Measurements from ENCODE around the gene AJAP1.

Gene AJAP1

DNA sequence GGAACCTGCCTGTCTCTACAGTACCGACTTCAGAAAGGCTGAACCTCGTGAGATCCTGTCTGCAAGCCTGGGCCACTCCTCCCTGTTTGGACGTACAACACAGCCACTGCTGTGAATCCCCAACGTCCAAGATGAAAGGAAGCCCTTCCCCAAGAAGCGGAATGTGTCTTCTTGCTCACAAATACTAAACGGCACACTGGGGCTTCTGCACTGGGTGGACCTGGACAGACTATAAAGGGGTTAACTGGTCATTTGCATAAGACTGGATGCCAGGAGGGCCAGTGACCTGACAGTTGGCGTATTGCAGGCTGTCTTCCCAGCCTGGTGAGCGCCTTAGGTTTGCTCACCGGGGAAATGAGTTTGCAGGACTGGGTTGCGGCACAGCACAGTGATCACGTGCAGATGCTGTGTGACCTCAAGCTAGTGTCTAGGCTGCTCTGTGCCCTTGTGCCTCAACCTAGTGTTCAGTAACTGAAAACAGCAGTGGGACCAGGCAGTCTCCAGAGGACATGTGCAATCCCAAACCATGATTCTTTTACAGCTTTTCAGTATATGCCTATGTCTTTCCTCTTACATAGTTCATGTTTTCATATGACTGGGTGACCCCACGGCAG, 19.5 kb upstream of the AJAP1 start:
- Histone ChIP-seq H3K4me3 (ENCODE audit: severe bottlenecking) (no peak overlapping the region), H3K27me3 (ENCODE audit: insufficient read depth, poor library complexity, severe bottlenecking) (no peaks in the 10 kb centered on the region), H3K36me3 (ENCODE audit: low read depth) (no peaks in the 10 kb centered on the region), H3K9me3 (ENCODE audit: severe bottlenecking) (no peaks in the 10 kb centered on the region), H3K27ac (ENCODE audit: poor library complexity, severe bottlenecking) (no peak overlapping the region), H3K4me1 (ENCODE audit: insufficient read depth, poor library complexity, severe bottlenecking) (no peaks in the 10 kb centered on the region)
- TF ChIP-seq CTCF (IDR thresholded peaks at IDR 0.05; ENCODE audit: poor library complexity, severe bottlenecking): no peak
- DNase-seq (ENCODE audit: low spot score) (no peak), ATAC-seq (ENCODE audit: low read depth) (no peak)

GRCh38 chr1:4636186-4636585, 18.2 kb upstream of the AJAP1 start:
- DNase-seq (ENCODE audit: low spot score): no peak
- TF ChIP-seq CTCF (IDR thresholded peaks at IDR 0.05; ENCODE audit: poor library complexity, severe bottlenecking): no peak
- H3K36me3 ChIP-seq (ENCODE audit: low read depth): no peaks in the 10 kb centered on the region
- H3K27me3 ChIP-seq (ENCODE audit: insufficient read depth, poor library complexity, severe bottlenecking): no peaks in the 10 kb centered on the region
- no peak for ATAC-seq (ENCODE audit: low read depth)
- no peak overlapping the region for H3K4me3 ChIP-seq (ENCODE audit: severe bottlenecking)
- H3K27ac ChIP-seq (ENCODE audit: poor library complexity, severe bottlenecking): no peak overlapping the region
- no peaks in the 10 kb centered on the region for H3K9me3 ChIP-seq (ENCODE audit: severe bottlenecking)
- H3K4me1 ChIP-seq (ENCODE audit: insufficient read depth, poor library complexity, severe bottlenecking): no peaks in the 10 kb centered on the region

DNA sequence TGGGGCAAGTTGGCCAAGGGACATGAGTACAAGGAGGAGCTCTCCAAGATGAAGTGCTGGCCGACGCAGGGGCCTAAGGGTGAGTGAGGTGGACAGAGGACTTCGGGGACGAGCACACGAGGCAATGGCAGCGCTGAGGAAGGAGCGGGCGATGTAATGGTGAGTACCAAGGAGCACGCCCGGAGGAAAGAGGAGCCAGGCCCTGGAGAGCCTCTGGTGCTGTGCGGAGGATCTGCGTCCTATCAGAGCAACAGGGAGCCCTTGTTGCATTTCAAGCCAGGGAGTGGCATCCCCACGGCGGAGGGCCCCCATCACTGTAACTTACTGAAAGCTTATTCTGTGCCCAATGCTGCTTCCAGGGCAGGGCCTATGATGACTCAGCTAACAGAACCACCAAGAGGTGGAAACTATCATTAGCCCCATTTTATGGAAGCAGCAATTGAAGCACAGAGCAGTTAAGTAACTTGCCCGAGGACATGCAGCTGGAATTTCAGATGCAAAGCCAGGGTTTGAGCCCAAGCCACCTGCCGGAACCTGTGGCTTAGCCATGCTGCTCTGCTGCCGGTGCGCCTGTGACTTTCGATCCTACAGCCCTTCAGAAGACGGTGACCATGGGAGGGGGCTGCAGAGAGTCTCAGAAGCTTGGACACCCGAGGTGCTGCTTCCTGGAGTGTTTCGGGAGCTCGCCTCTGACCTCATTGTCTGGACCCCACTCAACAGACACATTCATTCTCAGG, 17.6 kb upstream of the AJAP1 start:
- Histone ChIP-seq H3K4me1 (ENCODE audit: insufficient read depth, poor library complexity, severe bottlenecking) (no peaks in the 10 kb centered on the region), H3K27ac (ENCODE audit: poor library complexity, severe bottlenecking) (no peak overlapping the region), H3K9me3 (ENCODE audit: severe bottlenecking) (no peaks in the 10 kb centered on the region), H3K36me3 (ENCODE audit: low read depth) (no peaks in the 10 kb centered on the region), H3K27me3 (ENCODE audit: insufficient read depth, poor library complexity, severe bottlenecking) (no peaks in the 10 kb centered on the region), H3K4me3 (ENCODE audit: severe bottlenecking) (no peak overlapping the region)
- ATAC-seq (ENCODE audit: low read depth) (no peak), DNase-seq (ENCODE audit: low spot score) (no peak)
- no peak for TF ChIP-seq CTCF (IDR thresholded peaks at IDR 0.05; ENCODE audit: poor library complexity, severe bottlenecking)

DNA sequence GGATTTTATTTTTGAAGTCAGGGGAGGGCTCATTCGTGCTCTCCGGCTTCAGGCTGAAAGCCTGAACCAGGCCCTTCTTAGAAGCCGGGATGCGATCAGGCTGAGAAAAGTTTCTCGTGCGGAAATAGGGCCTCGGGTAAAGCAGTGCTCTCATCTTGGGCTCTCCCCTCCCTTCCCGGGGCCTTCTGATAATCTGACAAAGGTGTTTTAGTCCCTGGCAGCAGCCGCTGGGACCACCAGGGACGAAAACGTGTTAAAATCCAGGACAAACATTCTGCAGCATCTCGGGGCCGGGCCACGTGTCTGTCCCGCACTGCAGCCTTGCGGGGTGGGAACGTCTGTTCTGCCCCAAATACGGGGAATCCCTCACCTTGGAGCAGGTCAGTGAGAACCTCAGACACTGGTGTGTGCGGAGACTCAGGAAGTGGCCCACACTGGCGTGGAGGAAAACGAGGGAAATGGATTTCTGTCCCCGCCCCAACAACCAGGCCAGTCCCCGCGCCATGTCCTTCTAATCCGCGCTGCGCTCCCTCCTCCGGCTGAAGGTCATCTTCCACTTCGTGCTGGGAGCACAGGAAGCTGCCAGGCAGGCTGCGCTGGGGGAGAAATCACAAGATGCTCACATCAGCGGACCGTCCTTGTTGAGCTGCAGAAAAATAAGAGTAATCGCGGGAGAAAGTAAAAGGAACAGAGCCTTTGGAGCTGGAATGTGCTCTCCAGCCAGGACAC, 16.6 kb upstream of the AJAP1 start:
- H3K9me3 ChIP-seq (ENCODE audit: severe bottlenecking): no peaks in the 10 kb centered on the region
- no peaks in the 10 kb centered on the region for H3K36me3 ChIP-seq (ENCODE audit: low read depth)
- no peak overlapping the region for H3K4me3 ChIP-seq (ENCODE audit: severe bottlenecking)
- no peak overlapping the region for H3K27ac ChIP-seq (ENCODE audit: poor library complexity, severe bottlenecking)
- ATAC-seq (ENCODE audit: low read depth) (no peak), DNase-seq (ENCODE audit: low spot score) (no peak)
- no peak for TF ChIP-seq CTCF (IDR thresholded peaks at IDR 0.05; ENCODE audit: poor library complexity, severe bottlenecking)
- H3K4me1 ChIP-seq (ENCODE audit: insufficient read depth, poor library complexity, severe bottlenecking): no peaks in the 10 kb centered on the region
- H3K27me3 ChIP-seq (ENCODE audit: insufficient read depth, poor library complexity, severe bottlenecking): no peaks in the 10 kb centered on the region

Data from RWPE2 (cell line).